ENCODE data around the gene FARP1. TPM values are rescaled to one million over a fixed set of nuclear protein-coding genes. Genes with fewer than 3 reads are reported as not detected.

FARP1 gene
- polyA plus RNA-seq, 1 of the 3 experiments (the other 2 are of a cell fraction), result 12.0 TPM

GRCh38 chr13:98474761-98475160 lies 331.9 kb downstream of the FARP1 start:
- H2AFZ ChIP-seq (ENCODE audit: low read depth), result no peak overlapping the region
- peaks cover 36% of the 10 kb centered on the region; the same call in 1 of the 2 replicates for H3K79me2 ChIP-seq (ENCODE audit: insufficient read depth)
- H3K9ac ChIP-seq, result no peak overlapping the region
- WGBS (ENCODE audit: low lambda C conversion rate), result 94% methylated on average over 21 of the region's 24 CpGs
- peaks cover 4% of the 10 kb centered on the region for H3F3A ChIP-seq (replicated peaks; ENCODE audit: insufficient read depth)
- no peaks in the 10 kb centered on the region for H3K9me3 ChIP-seq
- ChIA-PET POLR2A (no interaction called here), CTCF (no interaction called here)
- H3K9me2 ChIP-seq, result no peaks in the 10 kb centered on the region
- H3K4me2 ChIP-seq, result no peak overlapping the region
- H3K4me3 ChIP-seq (ENCODE audit: low read depth in 2 of 2, low read length in 1 of 2), result no peak overlapping the region
- TF ChIP-seq SIN3A (IDR thresholded peaks at IDR 0.05; ENCODE audit: borderline replicate concordance, low read depth, low read length) (no peak), RFX5 (IDR thresholded peaks at IDR 0.05; ENCODE audit: low read length) (no peak), EP300 (IDR thresholded peaks at IDR 0.05; ENCODE audit: borderline replicate concordance in 1 of 2, low read depth in 1 of 2, low read length in 1 of 2) (no peak), REST (IDR thresholded peaks at IDR 0.05; ENCODE audit: low read depth, low read length) (no peak), RXRA (IDR thresholded peaks at IDR 0.05; ENCODE audit: borderline replicate concordance, low read depth) (no peak), PBX3 (IDR thresholded peaks at IDR 0.05) (no peak), MEF2A (IDR thresholded peaks at IDR 0.05; ENCODE audit: borderline replicate concordance, low read depth) (no peak), MXI1 (IDR thresholded peaks at IDR 0.05; ENCODE audit: low read depth, low read length) (no peak), GATA2 (CRISPR knock-in tag; IDR thresholded peaks at IDR 0.05) (no peak), RCOR1 (IDR thresholded peaks at IDR 0.05; ENCODE audit: low read length) (no peak), IRF3 (IDR thresholded peaks at IDR 0.05; ENCODE audit: low read depth, low read length) (no peak), MAX (IDR thresholded peaks at IDR 0.05; ENCODE audit: low read depth) (no peak), CTCF (IDR thresholded peaks at IDR 0.05) (no peak), NRF1 (IDR thresholded peaks at IDR 0.05; ENCODE audit: low read depth, low read length) (no peak), TEAD4 (IDR thresholded peaks at IDR 0.05; ENCODE audit: borderline replicate concordance, insufficient read depth) (no peak), FOXM1 (IDR thresholded peaks at IDR 0.05; ENCODE audit: low read depth) (no peak), NFIC (IDR thresholded peaks at IDR 0.05; ENCODE audit: borderline replicate concordance) (no peak), POLR2AphosphoS5 (IDR thresholded peaks at IDR 0.05; ENCODE audit: low read depth, low read length) (no peak), EZH2phosphoT487 (IDR thresholded peaks at IDR 0.05; ENCODE audit: borderline replicate concordance, low read depth) (no peak), CHD2 (IDR thresholded peaks at IDR 0.05; ENCODE audit: low read length, partially characterized antibody) (no peak)
- H3K27me3 ChIP-seq (ENCODE audit: insufficient read depth), result no peaks in the 10 kb centered on the region
- no peaks in the 10 kb centered on the region; the same call in 1 of the 2 replicates for H4K20me1 ChIP-seq (ENCODE audit: insufficient read depth)
- DNase-seq, result no peak
- H3K27ac ChIP-seq (ENCODE audit: low read depth in 2 of 2, low read length in 1 of 2), result no peak overlapping the region
- peaks cover 8 to 30% of the 10 kb centered on the region in 2 experiments; a peak in 2 of 4 replicates for H3K4me1 ChIP-seq (ENCODE audit: control insufficient read depth in 1 of 2, insufficient read depth in 2 of 2, low read depth in 1 of 2, low read length in 1 of 2)
- H3K36me3 ChIP-seq (replicated peaks in 1 of 2; ENCODE audit: control insufficient read depth in 1 of 2, insufficient read depth in 2 of 2, low read length in 1 of 2), result peaks cover 10 to 34% of the 10 kb centered on the region in 2 experiments
